GOT3 (cell line): ENCODE results near the gene KMT2C.

Source experiments
- DNase-seq: peaks from one replicate; lab custom pipeline; 2025; ENCODE audit warnings: mixed read lengths; lab: John Stamatoyannopoulos, UW

Gene KMT2C

DNA sequence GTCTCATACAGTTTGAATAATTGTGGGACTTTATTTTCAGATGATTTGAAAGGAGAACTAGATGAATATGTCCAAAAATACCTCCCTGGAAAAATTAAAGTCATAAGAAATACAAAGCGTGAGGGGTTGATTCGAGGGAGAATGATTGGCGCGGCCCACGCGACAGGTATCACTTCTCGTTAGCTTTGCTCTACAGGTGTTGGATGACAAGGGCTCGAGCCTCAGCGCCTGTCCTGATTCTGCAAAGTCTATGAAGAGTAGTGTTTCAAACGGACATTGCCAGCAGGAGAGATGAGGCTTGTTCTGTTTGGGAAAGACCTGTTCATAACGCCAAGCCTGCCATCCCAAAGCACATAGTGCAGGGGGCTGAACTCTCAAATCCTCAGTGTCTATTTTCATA lies 330.6 kb downstream of the KMT2C start:
- DNase-seq = no peak

DNA sequence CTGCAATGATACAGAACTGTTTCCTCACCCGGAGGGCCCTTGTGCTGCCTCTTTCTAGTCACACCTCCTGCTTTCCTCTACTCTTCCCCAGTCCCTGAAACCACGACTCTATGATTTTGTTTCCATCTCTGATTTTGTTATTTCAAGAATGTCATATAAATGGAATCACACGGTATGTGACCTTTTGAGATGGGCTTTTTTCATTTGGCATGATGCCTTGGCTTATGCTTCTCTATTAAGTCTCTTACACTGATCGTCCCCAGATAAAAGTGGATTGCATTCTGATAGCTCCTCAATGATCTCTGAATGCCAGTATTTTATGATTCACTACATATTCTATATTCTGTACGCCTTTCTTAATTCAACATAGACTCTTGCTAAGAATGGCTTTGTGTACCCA lies 332.1 kb downstream of the KMT2C start:
- no peak for DNase-seq

DNA sequence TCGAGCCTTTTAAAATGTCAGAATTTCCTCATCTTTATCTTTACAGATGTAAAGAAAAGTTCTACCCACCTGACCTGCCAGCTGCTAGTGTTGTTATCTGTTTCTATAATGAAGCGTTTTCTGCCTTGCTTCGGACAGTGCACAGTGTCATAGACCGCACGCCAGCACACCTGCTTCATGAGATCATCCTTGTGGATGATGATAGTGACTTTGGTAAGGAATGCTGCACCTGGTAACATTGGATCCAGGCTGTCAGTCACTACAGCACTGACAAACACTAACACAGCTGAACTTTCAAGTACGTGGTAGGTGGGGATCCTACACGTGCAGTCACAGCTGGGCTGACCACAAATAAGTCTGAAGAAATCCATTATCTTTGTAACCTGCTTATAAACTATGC lies 332.7 kb downstream of the KMT2C start:
- DNase-seq = no peak

DNA sequence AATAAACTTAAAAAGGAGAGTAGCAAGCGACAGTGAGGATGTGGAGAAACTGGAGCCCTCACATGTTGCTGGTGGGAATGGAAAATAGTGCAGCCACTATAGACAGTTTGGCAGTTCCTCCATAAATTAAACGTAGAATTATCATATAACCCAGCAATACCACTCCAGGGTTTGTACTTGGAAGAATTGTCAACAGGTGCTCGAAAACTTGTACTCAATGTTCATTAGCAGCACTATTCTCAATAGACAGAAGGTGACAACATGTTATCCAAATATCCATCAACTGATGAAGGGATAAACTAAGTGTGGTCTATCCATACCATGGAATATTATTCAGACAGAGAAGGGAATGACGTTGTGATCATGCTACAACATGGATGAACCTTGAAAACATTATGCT lies 338.5 kb downstream of the KMT2C start:
- DNase-seq = no peak

DNA sequence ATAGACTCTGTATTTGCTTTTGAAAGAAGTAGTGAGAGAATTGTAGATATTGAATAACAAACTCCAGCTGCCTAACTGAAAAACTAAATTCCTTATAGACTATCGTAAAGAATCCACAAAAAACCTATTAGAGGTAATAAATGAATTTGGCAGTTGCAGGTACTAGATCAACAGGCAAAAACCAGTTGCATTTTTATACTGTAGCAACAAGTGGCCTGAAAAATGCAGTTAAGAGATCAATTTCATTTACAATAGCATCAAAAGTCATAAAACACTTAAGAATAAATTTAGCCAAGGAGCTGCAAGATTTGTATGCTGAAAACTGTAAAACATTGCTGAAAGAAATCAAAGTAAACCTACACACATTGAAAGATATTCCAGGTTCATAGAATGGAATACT lies 340.0 kb downstream of the KMT2C start:
- DNase-seq = no peak

DNA sequence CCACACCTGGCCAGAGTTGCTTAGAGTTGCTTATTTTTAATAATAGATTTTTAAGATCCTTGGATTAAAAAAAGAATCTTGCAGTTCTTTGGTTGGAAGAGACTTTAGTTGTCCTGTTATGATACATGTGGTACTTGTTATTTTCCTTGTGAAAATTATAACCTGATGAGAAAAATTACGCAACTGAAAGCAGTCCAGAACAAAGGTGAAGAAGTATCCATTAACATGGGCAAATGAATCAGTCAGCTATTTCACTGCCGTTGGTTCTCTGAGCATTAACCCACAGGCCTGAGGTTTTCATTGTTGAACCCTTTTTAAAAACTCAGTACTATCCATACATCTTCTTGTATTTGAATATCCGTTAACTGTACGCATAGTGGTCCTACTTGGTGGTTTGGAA lies 342.1 kb downstream of the KMT2C start:
- no peak for DNase-seq

DNA sequence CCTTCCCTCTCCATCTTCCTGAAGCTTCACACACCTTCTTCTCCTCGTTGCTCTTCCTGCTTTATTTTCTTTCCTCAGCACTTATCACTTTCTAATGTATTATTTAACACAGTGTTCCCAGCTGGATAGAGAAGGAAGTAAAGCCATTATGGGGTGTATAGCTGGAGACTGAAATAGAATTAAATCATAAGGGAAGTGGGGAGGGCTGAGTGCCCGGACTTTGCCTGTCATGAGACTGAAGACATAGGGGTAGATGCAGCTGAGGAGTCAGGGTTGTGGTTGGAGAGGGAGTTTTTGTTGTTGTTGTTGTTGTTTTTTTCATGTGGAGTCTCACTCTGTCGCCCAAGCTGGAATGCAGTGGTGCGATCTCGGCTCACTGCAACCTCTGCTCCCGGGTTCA lies 345.1 kb downstream of the KMT2C start:
- no peak for DNase-seq

DNA sequence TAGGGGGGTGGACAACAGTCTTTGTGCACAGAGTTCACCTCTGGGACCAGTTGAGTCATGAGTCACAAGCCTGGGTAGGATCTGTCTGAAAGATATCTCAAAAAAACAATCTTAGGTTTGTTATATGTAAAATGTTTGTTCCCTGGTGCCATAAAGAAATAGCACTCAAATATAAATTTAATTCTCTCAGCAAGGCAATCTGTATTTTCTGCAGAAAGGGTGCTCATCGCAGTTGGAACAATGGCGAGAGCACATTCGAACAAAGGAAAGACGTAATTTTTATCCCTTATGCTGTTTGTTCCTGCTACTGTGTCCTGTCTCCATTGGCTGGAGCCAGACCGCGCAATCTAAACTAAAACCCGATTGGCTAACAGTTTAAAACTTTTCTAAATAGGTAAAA lies 346.6 kb downstream of the KMT2C start:
- DNase-seq = no peak

DNA sequence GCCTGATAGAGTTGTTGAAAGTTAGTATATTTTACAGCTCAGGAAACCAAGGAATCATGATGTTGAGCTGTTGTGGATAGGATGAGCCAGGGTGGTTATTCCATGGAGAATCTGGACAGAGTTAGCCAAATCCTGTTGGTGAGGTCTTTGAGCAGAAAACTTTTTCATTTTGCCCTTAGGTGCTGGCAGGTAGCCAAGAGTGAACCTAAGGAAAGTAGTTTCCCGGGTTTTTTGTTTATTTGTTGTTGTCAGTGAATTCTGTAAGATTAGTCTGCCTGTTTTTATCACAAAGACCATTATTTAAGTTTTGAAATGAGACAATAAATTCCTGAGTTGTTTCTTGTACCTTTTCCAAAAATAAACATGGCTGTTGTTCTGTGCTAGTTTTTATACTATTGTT lies 349.3 kb downstream of the KMT2C start:
- DNase-seq = no peak

DNA sequence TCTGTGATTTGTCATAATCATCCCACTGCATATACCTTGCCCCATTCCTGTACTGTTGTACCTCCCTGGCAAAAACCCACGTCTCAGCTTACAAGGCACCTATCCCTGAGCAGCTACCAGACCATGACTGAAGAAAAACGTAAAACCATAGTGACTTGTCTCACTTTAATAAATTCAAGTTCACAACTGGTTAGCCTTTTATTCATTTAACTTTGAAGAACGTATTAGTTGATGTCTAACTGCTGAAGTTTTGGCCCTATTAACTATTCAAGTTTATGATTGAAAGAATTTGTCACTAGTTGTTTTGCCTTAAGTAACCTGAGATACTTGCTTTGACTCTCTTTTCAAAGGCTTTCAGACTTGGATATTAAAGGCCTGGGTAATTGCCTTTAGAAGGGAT lies 350.7 kb downstream of the KMT2C start:
- DNase-seq = no peak
